ENCODE results near the gene C1orf105.
A peak's percentile ranks its signal among the peaks of the same experiment; 100 is the strongest.
"Not testable (repeated sequence)": the region's sequence is repeated elsewhere in the genome, so short reads cannot be mapped to it uniquely, and the experiment has no call there.

Gene C1orf105

DNA sequence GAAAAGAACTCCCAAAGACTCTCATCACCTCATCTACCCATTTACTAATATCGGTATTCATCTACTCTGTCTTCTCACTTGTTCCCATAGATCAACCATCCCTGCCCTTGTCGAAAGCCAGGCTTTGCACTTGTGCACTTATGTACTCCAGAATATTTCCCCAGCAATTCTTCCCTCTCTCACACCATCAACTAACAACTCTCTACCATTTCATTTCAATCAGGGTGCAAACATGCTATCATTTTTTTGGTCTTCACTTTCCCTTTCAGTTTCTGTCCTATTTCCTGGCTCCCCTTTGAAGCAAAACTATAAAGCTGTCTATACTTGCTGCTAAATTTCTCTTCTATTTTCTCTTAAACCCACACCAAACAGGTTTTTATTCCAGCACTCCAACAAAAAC is 6.7 kb downstream of the C1orf105 start:
- no peak for DNase-seq (ENCODE audit: low read depth in 2 of 2)

DNA sequence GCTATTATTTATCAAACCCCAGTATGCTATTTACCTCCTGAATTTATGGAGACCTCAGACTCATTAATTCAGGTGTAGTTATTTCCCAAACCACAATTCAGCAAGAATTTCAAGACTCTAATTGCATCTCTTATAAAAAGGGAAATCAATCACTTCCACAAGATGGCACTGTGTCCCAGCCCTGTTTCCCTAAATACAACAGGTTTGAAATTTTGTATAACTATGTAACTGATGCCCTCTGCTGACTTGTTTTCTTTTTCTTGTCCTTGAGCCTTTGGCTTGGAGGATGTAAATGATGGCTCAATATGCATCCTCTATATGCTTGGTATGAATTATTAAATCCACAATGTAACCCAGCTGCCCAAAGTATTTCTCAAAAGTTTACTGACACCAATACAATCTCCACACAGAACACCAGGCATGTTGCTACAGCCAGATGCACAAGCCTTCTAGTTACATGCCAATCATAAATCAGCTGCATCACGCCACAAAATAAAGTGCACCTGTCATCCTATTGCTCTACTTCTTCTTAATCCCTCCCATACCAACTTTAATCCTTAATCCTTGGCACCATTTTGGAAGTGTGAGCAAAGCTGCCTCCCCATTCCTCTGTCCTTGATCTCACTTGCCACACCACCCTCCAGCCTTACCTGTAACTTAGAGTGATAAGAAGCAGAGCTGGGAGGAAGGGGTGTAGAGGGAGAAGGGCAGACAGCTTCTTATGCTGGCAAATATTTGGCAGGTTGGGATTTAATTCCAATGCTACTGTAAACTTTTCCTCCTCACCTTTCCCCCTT is 9.0 kb downstream of the C1orf105 start:
- no peak for DNase-seq (ENCODE audit: low read depth in 2 of 2)

DNA sequence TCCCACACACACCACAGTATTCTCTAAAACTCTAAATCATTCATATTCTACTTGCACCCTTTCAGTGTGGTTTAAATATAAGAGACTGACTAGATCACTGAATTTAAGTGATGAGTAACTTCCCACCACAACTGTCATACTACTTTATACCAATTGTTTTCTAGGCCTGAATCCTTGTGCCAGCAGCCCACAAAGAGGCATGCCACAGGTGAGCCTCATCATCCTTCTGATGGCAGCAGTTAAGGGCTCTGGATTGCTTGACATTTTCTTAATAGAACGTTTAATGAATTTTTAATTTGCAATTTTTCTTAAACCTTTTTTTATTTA is 9.6 kb downstream of the C1orf105 start:
- no peak for DNase-seq (ENCODE audit: low read depth in 2 of 2)

DNA sequence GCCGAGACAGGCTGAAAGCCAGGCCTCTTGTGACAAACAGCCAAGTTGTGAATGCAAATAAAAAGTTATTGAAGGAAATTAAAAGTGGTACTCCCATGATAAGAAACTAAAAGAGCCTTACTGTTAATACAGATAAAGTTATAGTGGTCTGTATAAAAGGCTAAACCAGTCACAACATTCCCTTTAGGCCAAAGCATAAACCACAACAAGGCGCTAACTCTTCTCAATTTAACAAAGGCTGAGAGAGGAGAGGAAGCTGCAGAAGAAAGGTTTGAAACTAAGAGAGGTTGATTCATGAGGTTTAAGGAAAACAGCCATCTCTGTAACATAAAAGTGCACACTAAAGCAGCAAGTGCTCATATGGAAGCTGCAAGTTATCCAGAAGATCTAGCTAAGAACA is 10.7 kb downstream of the C1orf105 start:
- no peak for DNase-seq (ENCODE audit: low read depth in 2 of 2)

DNA sequence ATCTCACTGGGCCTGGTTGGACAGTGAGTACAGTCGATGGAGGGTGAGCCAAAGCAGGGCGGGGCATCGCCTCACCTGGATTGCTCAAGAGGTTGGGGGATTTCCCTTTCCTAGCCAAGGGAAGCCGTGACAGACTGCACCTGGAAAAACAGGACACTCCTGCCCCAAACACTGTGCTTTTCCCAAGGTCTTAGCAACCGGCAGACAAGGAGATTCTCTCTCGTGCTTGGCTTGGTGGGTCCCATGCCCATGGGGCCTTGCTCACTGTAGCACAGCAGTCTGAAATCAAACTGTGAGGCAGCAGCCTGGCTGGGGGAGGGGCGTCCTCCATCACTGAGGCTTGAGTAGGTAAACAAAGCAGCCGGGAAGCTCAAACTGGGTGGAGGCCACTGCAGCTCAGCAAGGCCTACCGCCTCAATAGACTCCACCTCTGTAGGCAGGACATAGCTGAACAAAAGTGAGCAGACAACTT is 11.3 kb downstream of the C1orf105 start:
- DNase-seq (ENCODE audit: low read depth in 2 of 2) = no peak

DNA sequence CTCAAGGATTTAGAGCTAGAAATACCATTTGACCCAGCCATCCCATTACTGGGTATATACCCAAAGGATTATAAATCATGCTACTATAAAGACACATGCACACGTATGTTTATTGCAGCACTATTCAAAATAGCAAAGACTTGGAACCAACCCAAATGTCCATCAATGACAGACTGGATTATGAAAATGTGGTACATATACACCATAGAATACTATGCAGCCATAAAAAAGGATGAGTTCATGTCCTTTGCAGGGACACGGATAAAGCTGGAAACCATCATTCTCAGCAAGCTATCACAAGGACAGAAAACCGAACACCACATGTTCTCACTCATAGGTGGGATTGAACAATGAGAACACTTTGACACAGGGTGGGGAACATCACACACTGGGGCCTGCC is 16.7 kb downstream of the C1orf105 start:
- DNase-seq (ENCODE audit: low read depth in 2 of 2) = not testable (repeated sequence)

DNA sequence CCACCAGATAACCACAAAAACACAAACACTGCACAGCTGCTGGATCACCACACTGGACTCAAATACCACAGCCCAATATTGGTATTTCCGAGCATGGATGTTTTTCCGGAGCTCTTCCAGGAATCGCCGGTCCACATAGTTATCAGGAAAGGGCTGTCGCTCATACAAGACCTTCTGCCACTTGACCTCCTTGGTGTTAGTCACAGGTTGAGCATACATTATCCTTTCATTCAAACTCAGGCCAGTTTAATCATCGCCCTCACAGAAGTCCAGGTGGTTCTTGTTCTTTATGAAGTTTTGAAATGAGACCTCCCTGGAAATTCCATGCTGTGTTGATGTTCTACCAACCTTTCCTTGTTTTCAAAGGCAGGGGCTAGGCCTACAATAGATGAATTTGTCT is 21.9 kb downstream of the C1orf105 start:
- no peak for DNase-seq (ENCODE audit: low read depth in 2 of 2)

DNA sequence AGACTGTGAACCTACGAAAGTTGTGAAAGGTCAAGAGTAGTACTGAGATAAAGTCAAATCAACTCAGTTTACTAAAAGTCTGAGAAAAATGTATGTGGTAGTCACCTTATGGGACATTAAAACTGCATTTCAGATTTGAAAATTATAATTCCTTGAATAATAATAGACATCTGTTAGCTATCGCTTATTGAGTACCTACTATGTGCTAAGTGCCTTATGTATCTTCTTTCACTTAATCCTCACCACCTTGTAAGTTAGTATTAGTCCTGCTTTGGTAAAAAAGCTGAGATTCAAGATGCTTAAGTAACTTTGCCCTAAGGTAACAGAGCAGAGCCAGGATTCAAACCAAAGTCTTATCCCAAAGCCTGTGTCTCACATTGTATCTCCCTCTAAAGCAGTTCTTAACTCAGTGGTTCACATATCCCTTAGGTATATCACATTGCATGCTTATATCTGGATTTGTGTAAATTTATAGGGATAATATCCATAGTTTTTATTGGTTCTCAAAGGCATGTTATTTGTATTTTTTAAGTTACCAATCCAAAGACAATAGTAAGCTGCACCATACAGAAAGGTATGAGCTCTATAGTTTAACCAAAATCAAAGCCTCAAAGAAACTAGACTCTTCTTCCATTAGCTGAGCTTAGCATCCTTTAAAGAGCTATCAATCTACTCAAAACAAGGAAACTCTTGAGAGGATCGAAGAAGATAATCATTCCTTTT is 22.5 kb downstream of the C1orf105 start:
- DNase-seq (ENCODE audit: low read depth in 2 of 2) = no peak

DNA sequence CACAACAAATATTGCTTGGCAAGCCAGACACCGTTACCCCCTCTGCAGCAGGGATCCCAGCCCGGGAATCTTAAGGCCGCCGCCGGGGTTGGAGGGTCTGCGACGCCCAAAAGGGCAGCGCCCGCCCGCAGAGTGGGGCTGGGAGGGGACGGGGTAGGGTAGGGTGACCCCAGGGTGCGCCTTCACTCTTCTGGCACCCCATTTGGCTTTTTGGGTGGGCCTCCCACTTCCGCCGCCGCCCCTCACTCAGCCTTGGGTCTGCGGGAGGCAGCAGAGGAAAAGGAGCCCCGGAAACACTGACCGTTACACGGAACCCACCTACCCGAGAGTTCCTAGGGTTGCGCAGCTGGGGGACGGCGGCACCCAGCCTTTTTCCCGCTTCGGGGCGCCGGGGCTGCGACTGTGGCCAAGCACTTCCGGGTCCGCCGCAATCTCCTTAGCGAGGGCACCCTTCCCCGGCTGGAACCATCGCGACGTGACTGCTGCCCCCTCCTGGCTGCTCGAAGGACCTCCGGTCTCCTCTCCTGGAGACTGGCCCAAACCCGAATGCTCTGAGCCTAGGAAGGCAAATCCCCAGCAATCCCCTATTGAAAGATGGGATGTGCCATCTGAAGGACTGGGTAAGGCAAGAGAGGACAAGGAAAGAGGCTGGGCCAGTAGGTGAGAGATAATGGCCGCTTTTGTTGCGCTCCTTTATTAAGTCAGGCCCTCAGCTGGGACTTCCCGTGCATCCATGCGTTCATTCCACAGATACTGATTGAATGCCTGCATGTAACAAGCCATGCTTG is 23.4 kb downstream of the C1orf105 start, which contains the start of gene PIGC:
PIGC (minus strand) TSS at position 404 of the 788 bp plus-strand sequence. CDS start 1,447 bp downstream, outside the sequence.
- peak; percentile 81 to 84 for DNase-seq (ENCODE audit: low read depth in 2 of 2)

DNA sequence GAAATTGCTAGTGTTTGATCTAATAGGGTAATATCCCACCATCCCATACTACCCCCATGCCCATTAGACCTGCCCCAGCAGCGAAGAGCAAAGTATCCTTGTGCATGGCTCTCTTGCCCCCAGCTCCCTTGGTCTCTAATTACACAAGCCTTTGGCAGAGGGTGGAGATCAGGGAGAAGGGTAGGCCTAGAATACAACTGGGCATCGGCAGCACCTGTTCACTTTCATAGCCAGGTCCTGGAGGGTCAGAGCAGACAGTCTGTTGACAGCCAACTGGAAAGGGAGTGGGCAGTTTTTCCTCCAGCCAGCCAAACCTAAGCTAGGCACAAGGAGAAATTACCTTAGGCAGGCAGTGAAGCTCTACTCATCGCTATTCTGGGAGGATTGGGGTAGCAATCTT is 26.1 kb downstream of the C1orf105 start:
- DNase-seq (ENCODE audit: low read depth in 2 of 2) = no peak

DNA sequence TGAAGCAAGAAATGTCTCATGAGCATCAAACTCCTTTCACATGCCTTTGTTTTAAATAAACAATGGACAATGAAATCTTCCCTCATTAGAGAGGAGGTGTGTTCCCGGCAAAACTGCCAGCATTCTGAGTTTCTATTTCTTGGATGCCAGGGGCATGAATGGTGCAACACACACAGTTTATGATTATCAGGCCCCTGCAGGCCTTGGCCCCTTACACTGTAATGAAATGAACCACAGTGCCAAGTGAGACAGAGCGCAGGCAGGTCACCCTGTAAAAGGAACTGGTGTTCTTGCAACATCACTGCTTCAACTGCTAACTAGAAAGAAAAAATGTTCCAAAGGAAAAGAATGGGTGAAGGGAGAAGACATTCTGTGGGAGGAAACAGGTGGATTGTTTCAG is 27.2 kb downstream of the C1orf105 start:
- no peak for DNase-seq (ENCODE audit: low read depth in 2 of 2)

DNA sequence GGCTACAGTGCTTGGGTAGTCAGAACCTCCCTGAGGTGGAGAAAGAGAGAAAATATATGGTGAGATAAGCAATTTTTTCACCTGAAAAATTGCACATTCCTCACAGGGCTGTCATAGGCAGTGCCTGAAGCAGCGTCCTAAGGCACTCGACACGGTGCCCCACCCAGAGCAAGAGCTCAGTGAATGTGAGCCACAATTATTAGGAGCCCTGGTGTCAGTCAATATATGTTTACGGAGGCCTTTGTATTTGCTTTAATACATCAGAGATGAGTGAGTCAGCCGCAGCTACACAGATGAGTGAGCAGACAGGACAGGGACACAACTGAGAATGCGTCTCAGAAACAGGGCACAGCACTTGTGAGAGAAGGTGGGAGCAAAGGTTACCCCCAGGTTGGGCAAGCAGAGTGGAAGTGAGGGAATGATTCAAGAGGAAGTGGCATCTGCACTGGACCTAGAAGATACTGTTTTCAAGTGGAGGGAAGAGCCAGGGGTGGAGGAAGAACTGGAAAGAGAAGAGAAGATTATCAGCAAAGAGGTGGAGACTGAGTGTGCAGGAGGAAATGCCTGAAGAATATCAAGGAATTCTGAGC is 28.6 kb downstream of the C1orf105 start:
- DNase-seq (ENCODE audit: low read depth in 2 of 2) = no peak

DNA sequence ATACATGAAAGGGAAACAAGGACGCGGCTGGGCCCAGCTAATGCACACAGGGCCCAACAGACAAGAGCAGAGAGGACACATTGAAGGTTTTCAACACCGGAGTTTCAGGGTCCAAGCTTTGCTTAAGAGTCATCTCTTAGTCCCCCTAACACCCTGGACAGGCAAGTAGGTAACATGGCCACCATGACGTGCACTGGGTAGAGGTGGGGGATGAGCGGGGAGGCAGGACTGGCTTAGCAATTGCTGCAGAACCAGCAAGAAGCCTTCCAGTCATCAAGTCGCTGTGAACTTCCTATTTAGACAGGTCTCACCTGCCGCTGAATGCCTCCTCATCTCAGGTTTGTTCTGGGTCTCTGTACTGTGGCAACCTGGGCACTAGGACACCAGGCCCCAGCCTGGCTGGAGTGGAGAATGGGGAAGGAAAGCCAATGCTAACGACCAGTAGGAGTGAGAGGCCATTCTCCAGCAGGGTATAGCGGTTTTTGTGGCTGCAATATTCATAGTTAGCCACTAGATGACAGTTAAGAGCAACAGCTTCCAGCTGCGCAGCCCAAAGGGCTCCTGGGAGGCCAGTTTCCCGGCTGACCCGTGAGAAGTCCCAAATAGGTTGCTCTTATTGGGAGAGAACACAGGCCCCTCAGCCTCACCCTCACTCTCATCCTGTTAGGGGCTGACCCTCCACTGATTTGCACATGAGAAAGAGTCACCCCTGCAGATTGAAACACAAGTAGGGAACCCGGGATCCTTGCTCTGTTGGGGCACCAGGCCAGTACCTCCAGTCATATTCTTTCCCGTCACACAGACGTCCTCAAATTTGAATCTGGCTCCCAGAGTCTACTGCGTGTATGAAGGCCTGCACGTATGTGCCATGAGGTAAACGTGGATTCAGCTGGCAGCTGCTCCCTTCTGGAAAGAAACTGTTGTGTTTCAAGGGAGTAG is 29.4 kb downstream of the C1orf105 start:
- no peak for DNase-seq (ENCODE audit: low read depth in 2 of 2)

DNA sequence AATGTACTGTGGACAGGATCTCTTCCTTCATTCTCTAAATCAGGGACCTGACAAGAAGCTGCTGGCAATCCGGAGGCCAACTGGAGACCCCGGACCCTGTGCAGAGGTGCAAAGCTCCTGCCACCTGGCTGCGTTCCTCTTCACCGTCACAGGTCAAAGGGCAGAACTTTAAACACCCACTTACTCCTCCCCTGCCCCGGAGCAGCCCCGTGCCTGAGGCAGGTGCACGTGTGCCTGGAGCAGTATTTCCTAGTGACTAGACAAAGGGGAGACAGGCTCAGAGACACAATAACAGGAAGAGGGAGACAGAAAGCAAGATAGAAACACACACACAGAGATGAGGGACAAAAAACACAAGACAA is 30.0 kb downstream of the C1orf105 start:
- no peak for DNase-seq (ENCODE audit: low read depth in 2 of 2)

DNA sequence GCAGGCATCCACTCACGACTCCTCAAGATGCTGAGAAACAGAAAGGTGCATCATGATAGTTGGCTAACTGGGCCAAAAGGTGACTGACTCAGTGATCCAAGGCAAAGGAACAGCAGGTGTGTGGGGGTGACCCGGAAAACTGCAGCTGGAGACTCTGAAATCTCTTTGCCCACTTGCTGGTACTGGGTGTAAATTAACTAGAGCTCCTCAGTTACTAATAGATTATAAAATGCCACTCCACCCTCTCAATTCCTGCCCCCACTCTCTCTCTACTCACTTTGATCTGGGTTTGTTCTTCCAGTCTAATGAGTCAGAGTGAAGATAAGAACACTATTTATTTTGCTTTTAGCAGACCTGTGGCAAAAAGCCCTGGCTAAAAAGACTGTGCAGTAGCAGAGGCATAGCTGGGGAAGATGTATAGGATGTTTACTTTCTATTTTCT is 30.5 kb downstream of the C1orf105 start:
- DNase-seq (ENCODE audit: low read depth in 2 of 2) = no peak

DNA sequence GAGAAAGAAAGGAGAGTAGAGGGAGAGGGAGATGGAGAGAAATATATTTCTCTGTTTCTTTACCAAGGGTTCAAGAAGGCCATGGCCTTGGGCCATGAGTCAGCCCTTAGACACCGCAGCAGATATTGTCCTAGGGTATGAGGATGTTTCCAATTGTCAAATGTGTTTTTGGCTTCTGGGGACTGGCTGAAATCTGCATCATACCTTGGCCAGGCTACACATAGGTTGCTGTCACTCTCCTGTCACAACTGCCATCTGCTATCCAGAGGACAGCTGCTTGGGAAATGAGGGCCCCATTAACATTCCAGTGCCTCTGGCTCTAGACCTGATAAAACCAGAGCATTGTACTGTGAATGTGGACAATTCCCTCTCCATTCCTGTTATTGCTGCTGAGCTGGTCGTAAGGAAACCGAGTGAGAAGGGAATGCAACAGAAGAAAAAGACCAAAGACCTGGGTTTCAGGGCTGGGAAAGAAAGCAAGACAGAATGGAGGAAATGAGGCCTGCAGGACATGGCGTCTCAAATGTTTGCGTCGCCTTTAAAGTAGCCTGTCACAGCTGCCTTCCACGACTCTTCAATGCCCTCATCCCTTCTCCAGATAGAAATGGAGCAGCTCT is 32.2 kb downstream of the C1orf105 start:
- DNase-seq (ENCODE audit: low read depth in 2 of 2) = no peak

DNA sequence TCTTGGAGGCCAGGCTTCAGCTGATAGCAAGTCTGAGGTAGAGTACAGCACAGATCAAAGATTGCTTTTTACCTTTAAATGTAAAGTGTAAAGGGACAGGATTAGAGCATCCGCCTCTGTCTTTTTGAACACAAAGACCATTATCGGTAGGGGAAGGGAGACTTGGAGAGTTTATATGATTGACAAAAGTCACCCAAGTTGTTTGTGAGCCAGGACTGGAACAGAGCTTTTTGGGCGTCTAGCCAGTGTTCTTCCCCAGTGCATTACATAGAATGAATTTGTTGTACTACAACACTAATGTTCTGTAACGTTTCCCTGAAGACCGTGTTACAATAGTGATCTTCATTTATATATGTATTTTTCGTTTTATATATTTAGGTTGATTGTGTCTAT is 32.7 kb downstream of the C1orf105 start:
- DNase-seq (ENCODE audit: low read depth in 2 of 2) = no peak

DNA sequence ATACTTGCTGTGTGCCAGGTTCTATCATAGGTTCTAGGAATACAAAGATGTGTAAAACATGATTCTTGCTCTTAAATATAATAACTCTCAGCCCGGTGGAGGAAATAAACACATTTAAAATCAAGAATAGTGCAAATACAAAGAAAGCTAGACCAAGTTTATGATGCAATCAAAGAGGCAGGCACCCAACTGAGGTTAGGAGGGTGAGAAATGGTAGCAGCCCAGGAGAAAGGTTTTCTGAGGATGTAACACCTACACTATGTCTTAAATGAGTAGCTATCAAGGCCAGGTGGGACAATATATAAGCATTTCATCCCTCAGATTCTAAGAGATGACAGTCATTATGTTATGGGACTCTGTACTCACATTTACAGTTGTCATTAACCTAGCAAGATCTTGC is 33.1 kb downstream of the C1orf105 start:
- no peak for DNase-seq (ENCODE audit: low read depth in 2 of 2)

DNA sequence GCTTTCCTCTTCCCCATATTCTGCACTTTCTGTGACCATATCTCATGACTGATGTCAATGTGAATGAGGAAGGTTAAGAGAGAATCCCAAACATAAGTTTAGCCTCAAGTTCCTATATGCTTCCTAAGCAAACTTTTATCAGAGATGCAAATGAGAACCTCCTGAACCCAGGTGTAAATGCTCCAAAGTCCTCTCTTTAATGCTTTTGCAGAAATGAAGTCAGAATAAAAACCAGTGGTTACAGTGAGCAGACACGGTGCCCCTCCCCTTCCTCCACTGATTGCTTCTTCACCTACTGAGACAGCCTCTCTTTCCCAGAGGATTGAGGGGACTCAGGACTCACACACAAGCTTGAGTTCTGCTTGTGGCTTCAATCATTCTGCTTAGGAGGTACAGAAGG is 35.0 kb downstream of the C1orf105 start:
- DNase-seq (ENCODE audit: low read depth in 2 of 2) = no peak

DNA sequence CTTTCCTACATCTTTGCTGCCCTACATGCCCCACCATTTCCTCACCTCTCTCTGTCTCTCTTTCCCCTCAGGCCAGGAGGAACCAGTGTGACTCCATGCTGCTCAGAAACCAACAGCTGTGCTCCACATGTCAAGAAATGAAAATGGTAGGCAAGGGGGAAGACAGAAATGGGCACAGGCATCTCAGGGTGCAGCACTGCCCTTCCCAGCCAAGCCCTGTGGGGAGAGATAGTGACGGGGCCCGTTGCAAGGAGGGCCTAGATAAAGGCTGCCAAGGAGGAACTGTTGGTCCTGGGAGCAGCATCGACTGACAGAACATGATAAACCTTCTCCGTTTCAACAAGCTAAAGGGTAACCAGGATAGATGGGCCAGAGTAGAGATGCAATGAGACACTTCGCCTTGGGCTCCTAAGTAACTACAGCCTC is 35.9 kb downstream of the C1orf105 start:
- DNase-seq (ENCODE audit: low read depth in 2 of 2) = no peak
